ENCODE results near the gene OR6S1. TPM values are rescaled to one million over a fixed set of nuclear protein-coding genes. Genes with fewer than 3 reads are reported as not detected.

OR6S1 gene
- polyA plus RNA-seq, 1 donor from 2014 or later = not detected

DNA sequence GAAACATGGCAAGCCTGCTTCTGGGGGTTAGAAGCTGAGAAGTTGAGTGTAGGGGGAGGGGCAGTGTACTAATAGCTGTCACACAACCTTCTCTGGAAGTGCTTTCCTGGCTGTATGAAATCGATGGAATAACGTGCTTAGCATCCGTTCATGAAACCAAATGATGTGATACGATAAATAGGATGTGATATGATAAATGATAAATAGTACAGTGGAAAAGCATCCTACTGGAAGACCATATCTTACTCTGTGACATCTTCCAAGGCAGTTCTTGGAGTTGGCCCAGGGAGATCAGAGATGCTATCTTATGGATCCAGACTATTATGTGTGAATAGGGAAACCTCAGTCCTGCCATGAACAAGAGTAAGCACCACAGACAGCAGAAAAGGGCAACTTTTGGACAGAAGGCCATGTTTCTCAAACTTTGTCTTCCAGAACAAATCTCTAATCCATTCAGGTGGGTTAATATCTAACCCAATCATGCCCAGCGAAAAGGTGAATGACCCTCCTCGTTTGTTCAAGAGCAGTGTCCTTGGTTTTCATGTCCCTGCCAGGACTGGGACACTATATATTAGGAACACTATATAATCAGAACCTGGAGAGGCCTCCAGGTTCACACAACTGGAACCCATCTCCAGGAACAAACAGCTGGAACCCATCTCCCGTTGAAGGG, 46.8 kb upstream of the OR6S1 start, which contains the start of gene ANG:
Gene ANG, plus strand, starts transcription at position 598 of the 673 bp plus-strand sequence. CDS start 4,801 bp downstream, outside the sequence.
- no peak within 1 kb of the TSS for H3K4me2 ChIP-seq (ENCODE audit: low read length)
- H4K20me1 ChIP-seq (ENCODE audit: insufficient read depth) = no peaks in the 10 kb centered on the region
- TF ChIP-seq, protein P1, sequence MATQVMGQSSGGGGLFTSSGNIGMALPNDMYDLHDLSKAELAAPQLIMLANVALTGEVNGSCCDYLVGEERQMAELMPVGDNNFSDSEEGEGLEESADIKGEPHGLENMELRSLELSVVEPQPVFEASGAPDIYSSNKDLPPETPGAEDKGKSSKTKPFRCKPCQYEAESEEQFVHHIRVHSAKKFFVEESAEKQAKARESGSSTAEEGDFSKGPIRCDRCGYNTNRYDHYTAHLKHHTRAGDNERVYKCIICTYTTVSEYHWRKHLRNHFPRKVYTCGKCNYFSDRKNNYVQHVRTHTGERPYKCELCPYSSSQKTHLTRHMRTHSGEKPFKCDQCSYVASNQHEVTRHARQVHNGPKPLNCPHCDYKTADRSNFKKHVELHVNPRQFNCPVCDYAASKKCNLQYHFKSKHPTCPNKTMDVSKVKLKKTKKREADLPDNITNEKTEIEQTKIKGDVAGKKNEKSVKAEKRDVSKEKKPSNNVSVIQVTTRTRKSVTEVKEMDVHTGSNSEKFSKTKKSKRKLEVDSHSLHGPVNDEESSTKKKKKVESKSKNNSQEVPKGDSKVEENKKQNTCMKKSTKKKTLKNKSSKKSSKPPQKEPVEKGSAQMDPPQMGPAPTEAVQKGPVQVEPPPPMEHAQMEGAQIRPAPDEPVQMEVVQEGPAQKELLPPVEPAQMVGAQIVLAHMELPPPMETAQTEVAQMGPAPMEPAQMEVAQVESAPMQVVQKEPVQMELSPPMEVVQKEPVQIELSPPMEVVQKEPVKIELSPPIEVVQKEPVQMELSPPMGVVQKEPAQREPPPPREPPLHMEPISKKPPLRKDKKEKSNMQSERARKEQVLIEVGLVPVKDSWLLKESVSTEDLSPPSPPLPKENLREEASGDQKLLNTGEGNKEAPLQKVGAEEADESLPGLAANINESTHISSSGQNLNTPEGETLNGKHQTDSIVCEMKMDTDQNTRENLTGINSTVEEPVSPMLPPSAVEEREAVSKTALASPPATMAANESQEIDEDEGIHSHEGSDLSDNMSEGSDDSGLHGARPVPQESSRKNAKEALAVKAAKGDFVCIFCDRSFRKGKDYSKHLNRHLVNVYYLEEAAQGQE (IDR thresholded peaks at IDR 0.05; ENCODE audit: borderline replicate concordance) = no peak
- TF ChIP-seq EZH2 (IDR thresholded peaks at IDR 0.05; ENCODE audit: borderline replicate concordance, insufficient read depth, low read length, poor library complexity, severe bottlenecking) (no peak), EP300 (conservative IDR thresholded peaks at IDR 0.05; ENCODE audit: poor library complexity, severe bottlenecking) (no peak), SMC3 (conservative IDR thresholded peaks at IDR 0.05; ENCODE audit: poor library complexity) (no peak), TAF1 (IDR thresholded peaks at IDR 0.05; ENCODE audit: low read depth) (no peak), RAD21 (conservative IDR thresholded peaks at IDR 0.05) (no peak), MXI1 (conservative IDR thresholded peaks at IDR 0.05; ENCODE audit: poor library complexity, severe bottlenecking) (no peak)
- TF ChIP-seq, protein P2, sequence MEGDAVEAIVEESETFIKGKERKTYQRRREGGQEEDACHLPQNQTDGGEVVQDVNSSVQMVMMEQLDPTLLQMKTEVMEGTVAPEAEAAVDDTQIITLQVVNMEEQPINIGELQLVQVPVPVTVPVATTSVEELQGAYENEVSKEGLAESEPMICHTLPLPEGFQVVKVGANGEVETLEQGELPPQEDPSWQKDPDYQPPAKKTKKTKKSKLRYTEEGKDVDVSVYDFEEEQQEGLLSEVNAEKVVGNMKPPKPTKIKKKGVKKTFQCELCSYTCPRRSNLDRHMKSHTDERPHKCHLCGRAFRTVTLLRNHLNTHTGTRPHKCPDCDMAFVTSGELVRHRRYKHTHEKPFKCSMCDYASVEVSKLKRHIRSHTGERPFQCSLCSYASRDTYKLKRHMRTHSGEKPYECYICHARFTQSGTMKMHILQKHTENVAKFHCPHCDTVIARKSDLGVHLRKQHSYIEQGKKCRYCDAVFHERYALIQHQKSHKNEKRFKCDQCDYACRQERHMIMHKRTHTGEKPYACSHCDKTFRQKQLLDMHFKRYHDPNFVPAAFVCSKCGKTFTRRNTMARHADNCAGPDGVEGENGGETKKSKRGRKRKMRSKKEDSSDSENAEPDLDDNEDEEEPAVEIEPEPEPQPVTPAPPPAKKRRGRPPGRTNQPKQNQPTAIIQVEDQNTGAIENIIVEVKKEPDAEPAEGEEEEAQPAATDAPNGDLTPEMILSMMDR (IDR thresholded peaks at IDR 0.05; ENCODE audit: poor library complexity, severe bottlenecking) = no peak
- no peaks in the 10 kb centered on the region for H3K9me2 ChIP-seq (ENCODE audit: insufficient read depth, low read length)
- H3K27ac ChIP-seq (ENCODE audit: low read length) = no peak within 1 kb of the TSS
- no peaks in the 10 kb centered on the region for H3K36me3 ChIP-seq (ENCODE audit: insufficient read depth, low read length)
- H2AFZ ChIP-seq (ENCODE audit: low read depth, low read length) = no peak within 1 kb of the TSS
- H3K9me3 ChIP-seq (ENCODE audit: low read length) = no peaks in the 10 kb centered on the region
- H3K79me2 ChIP-seq (replicated peaks; ENCODE audit: insufficient read depth, low read length) = no peaks in the 10 kb centered on the region
- H3K9ac ChIP-seq (ENCODE audit: low read length) = no peak within 1 kb of the TSS
- no peak within 1 kb of the TSS for H3K4me3 ChIP-seq (ENCODE audit: low read length)
- no peaks in the 10 kb centered on the region for H3F3A ChIP-seq (ENCODE audit: insufficient read depth, low read length, poor library complexity, severe bottlenecking)
- no peaks in the 10 kb centered on the region for H3K27me3 ChIP-seq (ENCODE audit: insufficient read depth, low read depth, low read length)

DNA sequence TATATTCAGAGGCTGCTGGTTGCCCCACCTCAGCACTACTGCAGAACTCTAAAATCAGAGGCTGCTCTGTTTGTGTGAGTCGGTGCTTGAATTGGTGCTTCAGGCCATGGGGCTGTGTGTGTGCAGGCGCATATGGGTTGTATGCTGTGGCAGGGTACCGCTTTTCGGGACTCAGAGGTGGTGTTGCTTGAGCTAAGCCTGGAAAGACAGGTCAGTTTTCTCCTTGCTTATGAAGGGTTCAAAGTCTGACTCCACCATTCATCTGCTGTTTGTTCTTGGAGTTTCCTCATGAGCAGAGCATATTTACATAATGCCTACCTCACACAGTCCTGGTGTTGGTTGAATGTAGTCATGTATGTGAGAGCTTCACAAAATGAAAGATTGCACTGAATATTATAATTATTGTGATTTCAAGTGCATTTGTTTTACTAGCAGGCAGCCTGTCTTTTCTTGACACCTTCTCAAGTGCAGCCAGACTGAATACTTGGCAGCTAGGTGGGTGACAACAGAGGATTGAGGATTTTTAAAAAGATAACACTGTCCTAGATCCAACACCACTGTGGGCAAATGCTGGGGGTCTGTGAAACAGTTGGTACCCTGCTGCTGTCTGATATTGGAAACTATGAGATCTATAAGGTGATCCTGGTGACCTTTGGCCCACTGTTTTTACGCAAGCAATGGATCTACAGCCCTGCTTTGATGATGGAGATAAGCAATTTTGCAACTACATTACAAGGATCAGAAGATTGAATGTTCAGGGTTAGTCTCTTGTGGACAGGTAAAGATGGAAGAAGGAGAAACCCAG, 46.1 kb upstream of the OR6S1 start:
- no peaks in the 10 kb centered on the region for H3K36me3 ChIP-seq (ENCODE audit: insufficient read depth, low read length)
- no peak overlapping the region for H3K4me2 ChIP-seq (ENCODE audit: low read length)
- no peaks in the 10 kb centered on the region for H4K20me1 ChIP-seq (ENCODE audit: insufficient read depth)
- H3K9ac ChIP-seq (ENCODE audit: low read length) = no peak overlapping the region
- H3K9me2 ChIP-seq (ENCODE audit: insufficient read depth, low read length) = no peaks in the 10 kb centered on the region
- no peak overlapping the region for H2AFZ ChIP-seq (ENCODE audit: low read depth, low read length)
- no peaks in the 10 kb centered on the region for H3F3A ChIP-seq (ENCODE audit: insufficient read depth, low read length, poor library complexity, severe bottlenecking)
- no peaks in the 10 kb centered on the region for H3K27me3 ChIP-seq (ENCODE audit: insufficient read depth, low read depth, low read length)
- H3K4me3 ChIP-seq (ENCODE audit: low read length) = no peak overlapping the region
- no peaks in the 10 kb centered on the region for H3K9me3 ChIP-seq (ENCODE audit: low read length)
- TF ChIP-seq RAD21 (conservative IDR thresholded peaks at IDR 0.05) = no peak
- no peak for TF ChIP-seq TAF1 (IDR thresholded peaks at IDR 0.05; ENCODE audit: low read depth)
- TF ChIP-seq POLR2AphosphoS5 (IDR thresholded peaks at IDR 0.05) = no peak
- TF ChIP-seq EZH2 (IDR thresholded peaks at IDR 0.05; ENCODE audit: borderline replicate concordance, insufficient read depth, low read length, poor library complexity, severe bottlenecking) = no peak
- no peak for TF ChIP-seq EP300 (conservative IDR thresholded peaks at IDR 0.05; ENCODE audit: poor library complexity, severe bottlenecking)
- TF ChIP-seq, protein P1 (IDR thresholded peaks at IDR 0.05; ENCODE audit: borderline replicate concordance) = no peak
- TF ChIP-seq MXI1 (conservative IDR thresholded peaks at IDR 0.05; ENCODE audit: poor library complexity, severe bottlenecking) = no peak
- no peak for TF ChIP-seq SMC3 (conservative IDR thresholded peaks at IDR 0.05; ENCODE audit: poor library complexity)
- TF ChIP-seq, protein P2 (IDR thresholded peaks at IDR 0.05; ENCODE audit: poor library complexity, severe bottlenecking) = no peak
- no peak overlapping the region for H3K27ac ChIP-seq (ENCODE audit: low read length)
- H3K79me2 ChIP-seq (replicated peaks; ENCODE audit: insufficient read depth, low read length) = no peaks in the 10 kb centered on the region

Data from neural cell (in vitro differentiated cells).